Measurements from ENCODE around the gene PYGB.
"Not testable (repeated sequence)": the region's sequence is repeated elsewhere in the genome, so short reads cannot be mapped to it uniquely, and the experiment has no call there.

The PYGB gene

GRCh38 chr20:25249198-25249931, 1.5 kb downstream of the PYGB start:
- DNase-seq = no peak

GRCh38 chr20:25250508-25250907, 2.6 kb downstream of the PYGB start:
- DNase-seq = no peak

GRCh38 chr20:25251019-25251418, 3.1 kb downstream of the PYGB start:
- DNase-seq = no peak

GRCh38 chr20:25251558-25251957, 3.7 kb downstream of the PYGB start:
- no peak for DNase-seq

GRCh38 chr20:25252230-25252651, 4.4 kb downstream of the PYGB start:
- DNase-seq = no peak

- DNase-seq = no peak
These were observed 5.0 kb downstream of the PYGB start for GRCh38 chr20:25252686-25253421.

- no peak for DNase-seq
These were observed 5.9 kb downstream of the PYGB start for GRCh38 chr20:25253606-25254275.

- no peak for DNase-seq
These were observed 6.7 kb downstream of the PYGB start for GRCh38 chr20:25254571-25254970.

- no peak for DNase-seq
These were observed 7.2 kb downstream of the PYGB start for GRCh38 chr20:25254986-25255680.

- DNase-seq = no peak
These were observed 8.5 kb downstream of the PYGB start for GRCh38 chr20:25256226-25256859.

GRCh38 chr20:25257130-25257529, 9.2 kb downstream of the PYGB start:
- DNase-seq = no peak

- no peak for DNase-seq
These were observed 10.0 kb downstream of the PYGB start for GRCh38 chr20:25257756-25258475.

GRCh38 chr20:25258476-25258805, 10.6 kb downstream of the PYGB start:
- no peak for DNase-seq

- no peak for DNase-seq
These were observed 10.9 kb downstream of the PYGB start for GRCh38 chr20:25258828-25259227.

GRCh38 chr20:25259358-25259757, 11.5 kb downstream of the PYGB start:
- no peak for DNase-seq

- no peak for DNase-seq
These were observed 11.9 kb downstream of the PYGB start for GRCh38 chr20:25259788-25260254.

- DNase-seq = not testable (repeated sequence)
These were observed 13.0 kb downstream of the PYGB start for GRCh38 chr20:25260770-25261437.

GRCh38 chr20:25269057-25269832, 21.4 kb downstream of the PYGB start:
- no peak for DNase-seq

GRCh38 chr20:25269833-25270170, 21.9 kb downstream of the PYGB start:
- no peak for DNase-seq

GRCh38 chr20:25270829-25271251, 23.0 kb downstream of the PYGB start:
- DNase-seq = no peak
